Measurements from ENCODE around the gene RSL1D1.

The RSL1D1 gene

DNA sequence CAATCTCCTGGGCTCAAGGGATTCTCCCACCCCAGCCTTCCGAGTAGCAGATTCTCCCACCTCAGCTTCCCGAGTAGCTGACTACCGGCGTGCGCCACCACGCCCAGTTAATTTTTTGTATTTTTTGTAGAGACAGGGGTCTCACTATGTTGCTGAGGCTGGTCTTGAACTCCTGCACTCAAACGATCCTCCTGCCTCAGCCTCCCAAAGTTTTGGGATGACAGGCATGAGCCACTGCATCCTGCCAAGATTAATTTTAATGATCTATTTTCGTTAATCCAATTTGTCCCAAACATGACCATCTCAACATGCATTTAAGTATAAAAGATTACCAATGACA lies 55.5 kb downstream of the RSL1D1 start:
- DNase-seq (ENCODE audit: low spot score): no peak
- TF ChIP-seq CTCF (conservative IDR thresholded peaks at IDR 0.05; ENCODE audit: low read depth): no peak
- ChIA-PET CTCF (interaction anchor here (0.6 to 1.5 kb wide), 4 partner anchors 15 to 271 kb away, joined by 3 to 11 read pairs (median 4); no protein-coding TSS in a partner anchor), POLR2A (ENCODE audit: low non-redundant PET) (no interaction called here)
- peak overlapping the region; percentile 95 for H3K27ac ChIP-seq

DNA sequence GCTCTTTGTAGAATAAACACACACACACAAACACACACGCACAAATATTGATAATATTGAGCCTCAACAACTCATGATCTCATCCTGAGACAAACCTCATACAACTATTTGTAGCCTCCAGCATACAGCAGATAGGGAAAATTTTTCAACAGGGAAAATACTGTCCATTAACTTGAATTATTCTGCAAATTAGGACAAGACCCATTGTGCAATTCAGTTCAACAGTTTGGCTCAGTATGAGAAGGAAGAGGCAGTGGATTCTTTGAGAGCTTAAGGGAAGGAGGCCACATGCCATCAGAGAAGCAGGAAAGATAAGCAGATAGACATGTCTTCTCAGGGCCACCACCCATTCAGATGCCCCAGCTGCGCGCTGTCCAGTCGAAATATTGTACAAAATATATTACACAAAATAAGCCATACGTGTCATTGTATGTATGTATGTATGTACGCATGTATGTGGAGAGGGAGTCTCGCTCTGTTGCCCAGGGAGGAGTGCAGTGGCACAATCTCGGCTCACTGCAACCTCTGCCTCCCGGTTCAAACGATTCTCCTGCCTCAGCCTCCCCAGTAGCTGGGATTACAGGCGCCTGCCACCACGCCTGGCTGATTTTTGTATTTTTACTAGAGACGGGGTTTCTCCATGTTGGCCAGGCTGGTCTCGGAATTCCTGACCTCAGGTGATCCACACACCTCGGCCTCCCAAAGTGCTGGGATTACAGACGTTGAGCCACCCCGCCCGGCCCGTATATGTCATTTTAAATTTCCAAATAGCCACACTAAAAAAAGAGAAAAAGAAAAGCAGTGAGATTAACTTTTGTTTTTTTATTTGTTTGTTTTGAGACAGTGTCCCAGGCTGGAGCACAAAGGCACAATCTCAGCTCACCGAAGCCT lies 56.1 kb downstream of the RSL1D1 start:
- ChIA-PET CTCF (interaction anchor here (0.6 to 1.5 kb wide), 2 partner anchors 45 to 259 kb away, joined by 3 to 4 read pairs; no protein-coding TSS in a partner anchor), POLR2A (ENCODE audit: low non-redundant PET) (no interaction called here)
- DNase-seq (ENCODE audit: low spot score): no peak
- TF ChIP-seq CTCF (conservative IDR thresholded peaks at IDR 0.05; ENCODE audit: low read depth): no peak
- H3K27ac ChIP-seq: peak overlapping the region; percentile 95

DNA sequence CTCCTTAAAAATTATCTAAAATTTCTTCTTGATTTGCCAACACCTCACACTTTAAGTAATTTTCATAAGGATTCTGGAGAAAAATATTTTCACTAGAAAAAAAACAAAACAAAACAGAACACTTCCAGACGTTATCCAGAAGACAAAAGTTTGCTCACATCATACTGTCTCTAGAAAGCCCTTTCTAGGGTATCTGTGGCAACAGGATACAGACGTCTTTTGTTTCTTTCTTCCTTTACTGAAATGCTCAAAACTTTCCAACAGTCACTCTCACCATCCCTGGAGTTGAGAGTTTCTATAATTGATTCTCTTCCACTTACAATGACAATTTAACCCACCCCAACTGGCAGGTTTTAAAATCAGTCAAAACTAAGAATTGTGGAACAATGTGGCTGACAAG lies 56.9 kb downstream of the RSL1D1 start:
- CTCF ChIA-PET: no interaction called here
- H3K27ac ChIP-seq: no peak overlapping the region
- DNase-seq (ENCODE audit: low spot score): no peak
- POLR2A ChIA-PET (ENCODE audit: low non-redundant PET): no interaction called here
- no peak for TF ChIP-seq CTCF (conservative IDR thresholded peaks at IDR 0.05; ENCODE audit: low read depth)

GRCh38 chr16:11793840-11794239 lies 57.5 kb downstream of the RSL1D1 start:
- peak overlapping the region; percentile 39; the same call in 1 of the 2 replicates for H3K27ac ChIP-seq
- no peak for DNase-seq (ENCODE audit: low spot score)
- no peak for TF ChIP-seq CTCF (conservative IDR thresholded peaks at IDR 0.05; ENCODE audit: low read depth)
- CTCF ChIA-PET: interaction anchor here (0.6 kb wide), 1 partner anchor 56 kb away, joined by 3 read pairs; no protein-coding TSS in a partner anchor
- POLR2A ChIA-PET (ENCODE audit: low non-redundant PET): no interaction called here

DNA sequence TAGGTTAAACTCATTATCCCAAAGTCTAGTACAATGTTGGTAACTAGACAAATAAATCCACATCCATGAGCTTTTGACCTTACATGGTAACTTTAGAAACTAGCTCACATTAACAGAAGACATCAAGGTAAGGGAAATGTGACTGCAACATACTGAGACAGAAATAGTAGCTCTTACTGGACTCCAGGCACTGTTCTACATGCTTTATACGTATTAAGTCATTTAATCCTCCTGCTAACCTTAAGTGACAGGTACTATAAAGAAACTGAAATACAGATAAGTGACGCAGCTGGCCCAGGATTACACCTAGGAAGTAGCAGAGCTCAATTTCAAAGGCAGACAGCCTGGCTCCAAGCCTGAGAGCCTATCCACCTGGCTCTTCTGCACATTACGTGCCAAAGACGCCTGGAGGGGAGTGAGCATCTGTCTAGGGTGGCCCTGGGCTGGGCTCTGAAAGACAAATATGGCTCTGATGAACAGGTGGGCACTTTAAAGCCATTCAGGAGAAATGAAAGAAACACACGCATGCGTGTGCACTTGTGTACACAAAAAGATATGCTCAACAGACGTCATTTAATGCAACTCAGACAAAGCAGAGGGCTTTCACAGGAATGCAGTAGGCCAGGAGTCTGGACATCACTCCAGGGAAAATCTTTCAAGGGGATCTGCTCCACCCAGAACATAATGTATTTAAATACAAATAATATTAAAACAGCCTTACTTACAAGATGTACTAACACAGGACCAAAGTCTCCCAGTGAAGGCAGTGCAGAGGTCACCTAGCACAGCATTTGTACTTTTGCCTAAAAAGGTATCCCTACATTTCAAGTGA lies 58.7 kb downstream of the RSL1D1 start:
- 0 out of 2 replicates have a peak overlapping the region, but pooled peaks have one; percentile 34 for H3K27ac ChIP-seq
- CTCF ChIA-PET: interaction anchor here (0.7 kb wide), 1 partner anchor 48 kb away, joined by 5 read pairs; no protein-coding TSS in a partner anchor
- DNase-seq (ENCODE audit: low spot score): no peak
- no peak for TF ChIP-seq CTCF (conservative IDR thresholded peaks at IDR 0.05; ENCODE audit: low read depth)
- POLR2A ChIA-PET (ENCODE audit: low non-redundant PET): no interaction called here

DNA sequence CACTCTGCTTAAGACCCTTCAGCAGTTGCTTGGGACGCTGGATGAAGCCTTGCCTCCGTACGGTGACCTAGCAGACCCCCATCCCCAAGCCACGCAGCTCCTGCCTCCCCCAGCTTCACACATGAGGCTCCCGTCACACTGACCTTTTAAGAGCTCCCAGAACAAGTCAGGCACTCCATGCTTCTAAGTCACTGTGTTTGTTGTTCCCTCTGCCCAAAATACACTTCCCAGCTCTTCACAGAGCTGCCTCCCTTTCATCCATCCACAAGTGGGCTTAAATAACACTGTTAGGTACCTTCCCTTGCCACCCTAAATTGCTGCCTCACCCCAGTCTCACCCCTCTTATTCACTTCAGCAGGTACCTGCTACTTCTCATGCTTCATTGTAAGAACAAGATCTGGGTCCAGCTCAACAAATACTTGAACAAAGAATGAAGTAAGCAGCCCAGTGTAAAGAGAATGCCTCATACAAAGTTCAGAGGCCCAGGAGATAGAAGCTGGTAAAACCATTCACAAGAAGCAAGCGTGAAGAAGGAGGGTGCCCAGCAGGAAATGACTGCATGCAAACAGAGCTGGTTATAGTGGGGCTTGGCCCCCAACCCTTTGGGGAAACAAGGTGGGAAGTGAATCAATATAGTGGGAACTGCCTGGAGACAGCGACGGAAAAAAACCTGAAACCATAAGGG lies 60.1 kb downstream of the RSL1D1 start:
- no peak for DNase-seq (ENCODE audit: low spot score)
- TF ChIP-seq CTCF (conservative IDR thresholded peaks at IDR 0.05; ENCODE audit: low read depth): no peak
- ChIA-PET POLR2A (ENCODE audit: low non-redundant PET) (no interaction called here), CTCF (no interaction called here)
- peak overlapping the region; percentile 19; the same call in 1 of the 2 replicates for H3K27ac ChIP-seq

All from RWPE1 (cell line).